Neutrophil (primary cell): ENCODE results near the gene EGFLAM.

Experiments
- H3K27ac ChIP-seq: fragments of 200-600 bp; sonication (generic); 2 replicates; pipeline ENCODE4 v1.5.1; 2016; ENCODE audit warnings: mild to moderate bottlenecking, moderate library complexity
- H3K27me3 ChIP-seq: fragments of 200-600 bp; sonication (generic); 2 replicates; pipeline ENCODE4 v1.6.0; 2016; ENCODE audit warnings: mild to moderate bottlenecking
- H3K36me3 ChIP-seq: fragments of 200-600 bp; sonication (generic); 2 replicates; pipeline ENCODE4 v1.5.1; 2017
- H3K4me1 ChIP-seq, 2 experiments: fragments of 200-600 bp in 1 of 2; sonication (generic) in 1 of 2; 1 replicate in 1 of 2; 2 replicates in 1 of 2; pipeline versions ENCODE4 v1.5.1 to v1.6.1; 2013 to 2016; ENCODE audit warnings: low read depth in 1 of 2, low read length in 1 of 2, mild to moderate bottlenecking in 1 of 2, moderate library complexity in 1 of 2; ENCODE audit not compliant: control insufficient read depth in 1 of 2, insufficient read depth in 1 of 2
- H3K4me3 ChIP-seq, 2 experiments: fragments of 200-600 bp in 1 of 2; sonication (generic) in 1 of 2; 1 replicate in 1 of 2; 2 replicates in 1 of 2; pipeline ENCODE4 v1.5.1; 2013 to 2016; ENCODE audit warnings: low read depth in 1 of 2, low read length in 1 of 2, mild to moderate bottlenecking in 1 of 2, moderate library complexity in 1 of 2
- H3K9me3 ChIP-seq: fragments of 200-600 bp; sonication (generic); 2 replicates; pipeline ENCODE4 v1.5.1; 2016
- TF ChIP-seq, protein P1 (sequence below): fragments of 200-600 bp; sonication (generic); IDR thresholded peaks from 2 replicates; pipeline ENCODE4 v1.5.1; 2016; ENCODE audit warnings: antibody characterized with exemption

The EGFLAM gene

DNA sequence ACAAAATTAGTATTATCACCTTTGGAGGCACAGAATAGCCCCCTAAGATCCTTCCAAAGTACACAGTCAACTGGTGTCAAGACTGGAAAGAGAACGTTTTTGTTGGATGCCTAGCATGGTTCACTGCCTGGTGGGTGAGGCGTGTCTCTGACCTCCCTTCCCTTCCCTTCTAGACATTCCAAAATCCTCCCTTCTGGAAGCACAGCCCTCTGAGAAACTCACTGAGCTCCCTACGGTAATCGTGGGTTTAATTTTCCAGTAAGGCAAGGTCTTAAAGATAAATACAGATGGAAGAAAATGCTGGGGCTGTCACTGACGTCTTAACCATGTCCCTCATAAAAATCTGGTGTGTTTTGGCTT lies 159.3 kb downstream of the EGFLAM start:
- peaks cover 29 to 42% of the 10 kb centered on the region in 2 experiments for H3K4me1 ChIP-seq
- peak overlapping the region; percentile 74 for H3K27ac ChIP-seq
- no peaks in the 10 kb centered on the region for H3K36me3 ChIP-seq
- H3K9me3 ChIP-seq = no peaks in the 10 kb centered on the region
- TF ChIP-seq, protein P1, sequence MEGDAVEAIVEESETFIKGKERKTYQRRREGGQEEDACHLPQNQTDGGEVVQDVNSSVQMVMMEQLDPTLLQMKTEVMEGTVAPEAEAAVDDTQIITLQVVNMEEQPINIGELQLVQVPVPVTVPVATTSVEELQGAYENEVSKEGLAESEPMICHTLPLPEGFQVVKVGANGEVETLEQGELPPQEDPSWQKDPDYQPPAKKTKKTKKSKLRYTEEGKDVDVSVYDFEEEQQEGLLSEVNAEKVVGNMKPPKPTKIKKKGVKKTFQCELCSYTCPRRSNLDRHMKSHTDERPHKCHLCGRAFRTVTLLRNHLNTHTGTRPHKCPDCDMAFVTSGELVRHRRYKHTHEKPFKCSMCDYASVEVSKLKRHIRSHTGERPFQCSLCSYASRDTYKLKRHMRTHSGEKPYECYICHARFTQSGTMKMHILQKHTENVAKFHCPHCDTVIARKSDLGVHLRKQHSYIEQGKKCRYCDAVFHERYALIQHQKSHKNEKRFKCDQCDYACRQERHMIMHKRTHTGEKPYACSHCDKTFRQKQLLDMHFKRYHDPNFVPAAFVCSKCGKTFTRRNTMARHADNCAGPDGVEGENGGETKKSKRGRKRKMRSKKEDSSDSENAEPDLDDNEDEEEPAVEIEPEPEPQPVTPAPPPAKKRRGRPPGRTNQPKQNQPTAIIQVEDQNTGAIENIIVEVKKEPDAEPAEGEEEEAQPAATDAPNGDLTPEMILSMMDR = no peak
- peaks cover 9% of the 10 kb centered on the region for H3K27me3 ChIP-seq
- no peak overlapping the region for H3K4me3 ChIP-seq

DNA sequence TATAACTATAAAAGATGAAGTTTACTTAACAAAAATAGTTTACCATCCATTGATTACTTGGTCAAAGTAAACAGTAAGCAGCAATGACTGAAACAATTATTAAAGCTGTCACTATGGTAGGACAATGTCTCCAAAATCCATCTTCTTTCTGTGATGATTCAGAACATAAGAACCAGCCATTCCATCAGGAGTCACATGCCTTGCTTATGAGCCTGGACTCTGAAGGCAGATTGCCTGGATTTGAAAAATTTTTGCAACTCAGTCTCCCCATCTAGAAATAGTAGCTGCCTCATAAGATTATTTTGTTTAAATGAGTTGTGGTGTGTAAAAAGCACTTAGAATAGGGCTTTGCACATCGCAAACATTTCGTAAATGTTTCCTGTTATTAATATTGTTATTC lies 161.9 kb downstream of the EGFLAM start:
- H3K36me3 ChIP-seq = no peaks in the 10 kb centered on the region
- no peak overlapping the region for H3K4me3 ChIP-seq
- H3K27ac ChIP-seq = no peak overlapping the region
- H3K4me1 ChIP-seq = peaks cover 24 to 34% of the 10 kb centered on the region in 2 experiments
- H3K9me3 ChIP-seq = no peaks in the 10 kb centered on the region
- H3K27me3 ChIP-seq = peaks cover 35% of the 10 kb centered on the region
- TF ChIP-seq, protein P1 = no peak

DNA sequence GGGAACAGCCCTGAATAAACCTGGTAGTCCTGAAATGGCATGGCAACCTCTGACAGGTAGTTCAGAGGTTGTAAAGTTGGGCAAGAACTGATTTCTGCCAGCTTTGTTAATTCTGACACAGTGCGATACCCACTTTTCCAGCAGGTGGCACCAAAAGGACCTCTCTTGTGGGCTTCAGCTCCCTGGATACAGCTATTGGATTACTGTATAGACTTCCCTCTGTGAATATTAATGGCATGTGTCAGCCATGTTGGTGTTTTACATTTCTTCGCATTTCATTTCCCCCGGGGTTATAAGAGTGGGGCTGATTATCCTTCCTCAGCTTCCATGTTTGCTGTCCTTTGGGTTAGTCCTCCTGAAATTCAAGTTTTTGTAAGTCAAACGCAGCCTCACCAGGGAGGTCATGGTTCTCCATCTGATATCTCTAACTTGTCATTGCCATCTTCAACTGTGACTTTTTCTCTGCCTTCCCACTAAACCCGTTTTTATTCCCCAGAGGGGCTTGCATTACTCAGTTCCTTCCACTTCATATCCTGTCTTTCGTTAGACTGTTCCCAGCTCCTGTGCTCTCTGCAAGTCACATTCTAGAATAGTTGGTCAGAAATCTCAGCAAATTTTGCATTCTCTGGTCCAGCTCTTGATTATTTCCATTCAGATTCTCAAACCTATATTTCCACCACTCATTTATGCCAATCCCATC lies 162.5 kb downstream of the EGFLAM start:
- peaks cover 24 to 34% of the 10 kb centered on the region in 2 experiments for H3K4me1 ChIP-seq
- H3K9me3 ChIP-seq = no peaks in the 10 kb centered on the region
- TF ChIP-seq, protein P1 = no peak
- no peak overlapping the region for H3K27ac ChIP-seq
- peaks cover 36% of the 10 kb centered on the region for H3K27me3 ChIP-seq
- no peak overlapping the region for H3K4me3 ChIP-seq
- H3K36me3 ChIP-seq = no peaks in the 10 kb centered on the region

DNA sequence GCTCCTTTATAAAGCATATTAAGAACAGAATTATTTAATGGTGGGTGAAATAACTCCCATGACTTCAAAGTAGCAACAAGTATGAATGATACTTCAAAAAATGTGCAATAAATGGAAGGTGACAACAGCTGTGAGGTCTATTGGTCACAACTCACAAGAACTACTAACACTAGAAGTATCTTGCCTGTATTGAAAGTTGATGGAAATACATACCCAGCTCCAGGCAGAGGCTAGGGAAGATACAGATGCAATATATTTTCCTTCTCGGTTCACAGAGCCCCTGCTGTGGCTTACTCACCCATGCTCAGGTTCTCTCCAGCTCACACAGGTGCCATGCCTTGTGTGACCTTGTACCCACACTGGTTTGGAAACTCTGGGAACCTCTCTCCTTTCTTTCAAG lies 164.3 kb downstream of the EGFLAM start:
- Histone ChIP-seq H3K36me3 (no peaks in the 10 kb centered on the region), H3K4me3 (no peak overlapping the region), H3K9me3 (no peaks in the 10 kb centered on the region), H3K27me3 (peaks cover 40% of the 10 kb centered on the region), H3K27ac (no peak overlapping the region), H3K4me1 (peaks cover 11 to 16% of the 10 kb centered on the region in 2 experiments)
- TF ChIP-seq, protein P1 = no peak

DNA sequence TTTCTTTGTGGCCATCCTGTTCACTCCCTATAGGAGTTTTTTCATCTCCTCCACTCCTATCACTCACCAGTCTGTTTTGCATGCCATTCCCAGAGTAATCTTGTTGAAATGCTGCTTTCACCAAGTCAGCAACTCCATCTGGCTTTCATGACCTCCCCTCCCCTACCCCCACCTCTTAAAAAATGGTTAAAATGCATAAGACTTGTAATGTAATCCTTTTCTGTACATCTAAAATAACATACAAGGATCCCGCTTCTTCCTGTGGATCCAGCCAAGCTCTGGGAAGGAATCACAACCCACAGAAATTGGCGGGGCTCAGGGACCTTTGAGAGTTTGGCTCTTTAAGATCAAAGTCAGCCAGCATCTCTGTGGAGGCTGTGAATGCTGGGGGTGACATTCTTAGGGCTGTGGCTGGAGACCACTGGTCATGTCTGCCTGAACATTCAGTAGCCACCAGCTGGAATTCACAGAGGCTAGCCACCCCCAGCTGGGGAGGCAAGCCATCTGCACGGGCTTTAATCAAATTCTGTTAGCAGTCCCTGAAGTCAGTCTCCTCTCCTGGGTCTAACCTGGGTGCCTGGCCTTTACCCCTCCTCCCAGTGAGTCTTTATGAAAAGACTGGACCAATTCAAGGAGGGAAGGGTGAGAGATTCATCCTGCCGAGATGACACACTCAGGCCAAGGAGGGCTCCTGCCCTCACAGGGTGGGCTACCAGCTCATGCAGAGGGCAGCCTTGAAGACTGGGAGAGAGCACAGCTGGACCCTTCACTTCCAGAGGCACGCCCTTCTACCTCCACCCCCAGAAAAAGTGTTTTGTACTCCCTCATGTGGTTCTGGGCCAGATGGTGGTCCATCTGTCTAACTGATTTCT lies 165.2 kb downstream of the EGFLAM start:
- Histone ChIP-seq H3K27me3 (peaks cover 49% of the 10 kb centered on the region), H3K9me3 (no peaks in the 10 kb centered on the region), H3K4me3 (no peak overlapping the region), H3K36me3 (no peaks in the 10 kb centered on the region), H3K4me1 (peaks cover 4 to 7% of the 10 kb centered on the region in 2 experiments), H3K27ac (no peak overlapping the region)
- TF ChIP-seq, protein P1 = no peak
